HG03175 (cell line): ENCODE results near the gene ITGB4.

Experiments
- ATAC-seq: cut with Tn5 transposase; IDR thresholded peaks from one replicate; pipeline ENCODE4 v1.9.1; 2021; ENCODE audit warnings: mild to moderate bottlenecking, moderate library complexity; ENCODE audit not compliant: unreplicated experiment

ITGB4 gene

GRCh38 chr17:75731086-75731715, 9.9 kb downstream of the ITGB4 start:
- no peak for ATAC-seq

GRCh38 chr17:75731716-75732498, 10.6 kb downstream of the ITGB4 start:
- ATAC-seq, result no peak

- ATAC-seq, result no peak
Measured at GRCh38 chr17:75733471-75733870, 12.2 kb downstream of the ITGB4 start.

GRCh38 chr17:75734674-75735294, 13.5 kb downstream of the ITGB4 start:
- ATAC-seq, result no peak

- no peak for ATAC-seq
Measured at GRCh38 chr17:75736173-75736835, 15.0 kb downstream of the ITGB4 start.

GRCh38 chr17:75737133-75737962, 16.1 kb downstream of the ITGB4 start:
- no peak for ATAC-seq

- no peak for ATAC-seq
Measured at GRCh38 chr17:75738218-75738802, 17.1 kb downstream of the ITGB4 start.

- no peak for ATAC-seq
Measured at GRCh38 chr17:75739174-75739573, 17.9 kb downstream of the ITGB4 start.

GRCh38 chr17:75739801-75740200, 18.5 kb downstream of the ITGB4 start:
- no peak for ATAC-seq

GRCh38 chr17:75740215-75740614, 19.0 kb downstream of the ITGB4 start:
- ATAC-seq, result no peak

- no peak for ATAC-seq
Measured at GRCh38 chr17:75740631-75741077, 19.4 kb downstream of the ITGB4 start.

GRCh38 chr17:75742337-75742736, 21.1 kb downstream of the ITGB4 start:
- ATAC-seq, result no peak

- no peak for ATAC-seq
Measured at GRCh38 chr17:75743625-75744206, 22.5 kb downstream of the ITGB4 start.

- ATAC-seq, result no peak
Measured at GRCh38 chr17:75748706-75749105, 27.4 kb downstream of the ITGB4 start.

- ATAC-seq, result peak; percentile 39
Measured at GRCh38 chr17:75749545-75750389, 28.5 kb downstream of the ITGB4 start.

- no peak for ATAC-seq
Measured at GRCh38 chr17:75750661-75751423, 29.6 kb downstream of the ITGB4 start.

GRCh38 chr17:75751676-75752404, 30.6 kb downstream of the ITGB4 start:
- no peak for ATAC-seq

GRCh38 chr17:75752405-75752709, 31.1 kb downstream of the ITGB4 start:
- ATAC-seq, result no peak
